HG02943 (cell line): ENCODE results near the gene TCEANC.

Experiments used
- ATAC-seq: cut with Tn5 transposase; IDR thresholded peaks from one replicate; pipeline ENCODE4 v1.9.1; 2021; ENCODE audit warnings: mild to moderate bottlenecking, low read depth, moderate library complexity; ENCODE audit not compliant: unreplicated experiment

TCEANC gene

DNA sequence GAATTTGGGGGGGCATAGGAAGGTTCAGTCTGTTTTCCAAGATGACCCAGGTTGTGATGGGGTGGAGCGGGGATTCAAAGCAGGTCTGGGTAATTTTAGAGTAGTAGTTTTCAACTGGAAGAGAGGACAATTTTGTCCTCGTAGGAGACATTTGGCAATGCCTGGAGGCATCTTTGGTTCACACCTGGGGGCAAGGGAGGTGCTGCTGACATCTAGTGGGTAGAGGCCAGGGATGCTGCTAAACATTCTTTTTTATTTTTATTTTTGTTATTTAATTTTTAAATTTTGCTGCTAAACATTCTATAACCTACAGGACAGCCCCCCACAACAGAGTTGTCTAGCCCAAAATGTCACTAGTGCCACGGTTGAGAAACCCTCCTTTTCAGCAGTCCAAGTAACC, 37.9 kb downstream of the TCEANC start:
- no peak for ATAC-seq

DNA sequence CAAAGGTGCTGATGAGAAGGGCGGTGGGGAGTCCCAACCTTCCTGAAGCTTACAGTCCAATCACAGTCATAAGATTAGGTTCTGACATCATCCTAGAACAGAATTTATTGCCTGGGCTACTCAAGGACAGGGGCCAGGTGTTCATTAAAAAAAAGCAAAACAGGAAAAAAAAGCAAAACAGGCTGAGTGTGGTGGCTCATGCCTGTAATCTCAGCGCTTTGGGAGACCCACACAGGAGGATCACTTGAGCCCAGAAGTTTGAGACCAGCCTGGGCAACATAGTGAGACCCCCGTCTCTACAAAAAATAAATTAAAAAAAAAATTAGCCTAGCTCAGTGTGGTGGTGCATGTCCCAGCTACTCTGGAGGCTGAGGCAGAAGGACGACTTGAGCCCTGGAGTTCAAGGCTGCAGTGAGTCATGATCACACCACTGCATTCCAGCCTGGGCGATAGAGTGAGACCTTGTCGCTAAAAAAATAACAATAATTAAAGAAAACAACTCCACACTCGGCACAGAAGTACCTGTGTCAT, 39.0 kb downstream of the TCEANC start:
- ATAC-seq: no peak

DNA sequence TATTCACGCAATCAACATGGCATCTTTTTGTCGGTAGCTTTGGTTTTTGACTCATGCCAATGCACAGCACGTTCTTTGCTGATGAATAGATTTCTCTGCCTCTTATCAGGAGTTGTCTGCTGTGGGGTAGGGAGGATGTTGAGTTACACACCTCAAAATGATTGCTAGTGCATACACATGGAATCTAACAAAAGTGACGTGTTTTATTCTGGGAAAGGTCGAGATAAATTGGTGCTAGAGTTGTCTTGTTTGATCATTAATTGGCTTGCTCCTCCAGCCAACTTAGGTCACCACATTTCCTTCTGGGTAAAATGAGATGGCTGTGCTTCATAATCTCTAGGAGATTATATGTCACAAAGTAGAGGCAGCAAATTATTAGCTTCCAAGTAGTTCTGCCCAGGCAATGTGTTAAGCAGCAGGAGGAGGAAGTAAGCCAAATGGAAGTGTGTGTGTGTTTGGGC, 39.9 kb downstream of the TCEANC start:
- ATAC-seq: no peak

DNA sequence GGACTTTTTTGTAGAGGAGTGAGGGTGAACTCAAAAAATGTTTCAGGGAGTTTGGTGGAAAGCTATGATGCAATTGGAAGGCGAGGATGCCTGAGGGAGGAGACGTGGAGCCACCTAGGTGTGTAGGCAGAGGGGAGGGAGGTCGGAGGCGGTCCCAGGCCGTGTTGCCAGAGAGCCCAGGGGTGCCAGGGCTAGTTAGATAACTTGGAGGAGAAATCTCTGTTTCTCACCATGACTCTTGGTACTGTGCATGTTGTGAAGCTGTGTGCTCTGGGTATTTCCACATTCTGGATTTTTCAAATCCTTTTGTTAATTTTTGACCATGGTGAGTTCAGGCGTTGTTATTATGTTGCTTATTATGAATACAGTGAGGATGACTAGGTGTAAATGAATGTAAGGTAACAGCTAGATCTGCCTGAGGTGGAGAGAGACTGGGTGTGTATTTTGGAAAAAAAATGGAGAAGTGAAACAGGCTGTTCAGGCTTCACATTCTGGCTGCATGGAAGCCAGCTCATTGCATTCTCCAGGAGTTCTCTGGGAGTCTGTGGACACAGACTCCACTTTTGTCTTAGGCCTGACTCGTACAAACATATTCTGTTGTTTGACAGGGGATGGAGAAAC, 40.5 kb downstream of the TCEANC start:
- ATAC-seq: no peak

DNA sequence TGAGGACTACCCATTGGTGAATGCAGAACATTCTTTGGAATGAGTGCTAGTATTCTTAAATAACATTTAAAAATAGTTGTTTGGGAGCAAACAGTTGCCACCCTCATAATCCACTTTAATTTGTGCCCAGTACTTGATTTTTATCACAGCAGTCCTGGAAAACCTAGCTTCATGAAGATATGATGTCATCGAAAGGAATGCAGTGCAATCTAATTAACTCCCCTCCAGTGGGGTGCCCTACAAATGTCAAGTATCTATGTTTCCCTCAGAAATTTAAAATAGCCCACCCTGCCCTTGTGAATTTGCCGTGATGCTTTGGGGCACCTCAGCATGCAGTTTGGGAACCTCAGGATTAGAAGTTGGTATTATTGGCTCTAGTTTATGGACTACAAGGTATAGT, 41.4 kb downstream of the TCEANC start:
- ATAC-seq: no peak

DNA sequence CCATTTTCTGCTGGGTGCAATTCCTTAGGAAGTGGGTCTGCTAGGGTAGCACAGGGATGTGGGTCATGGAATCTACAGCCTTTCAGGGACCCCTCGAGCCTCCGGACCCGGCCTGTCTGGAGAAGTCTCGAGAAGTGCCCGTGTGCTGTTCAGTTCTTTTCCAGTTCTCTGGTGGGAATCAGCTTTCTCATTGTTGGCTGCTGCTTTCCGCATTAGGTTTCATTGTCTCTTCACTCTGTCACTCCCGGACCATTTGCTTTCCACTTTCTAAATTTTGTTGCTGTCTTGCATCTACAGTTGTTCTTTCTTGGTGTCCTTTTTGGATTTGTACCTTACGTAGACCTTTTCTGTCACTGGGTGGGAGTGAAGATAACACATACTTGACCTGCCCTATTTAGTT, 42.0 kb downstream of the TCEANC start:
- no peak for ATAC-seq

DNA sequence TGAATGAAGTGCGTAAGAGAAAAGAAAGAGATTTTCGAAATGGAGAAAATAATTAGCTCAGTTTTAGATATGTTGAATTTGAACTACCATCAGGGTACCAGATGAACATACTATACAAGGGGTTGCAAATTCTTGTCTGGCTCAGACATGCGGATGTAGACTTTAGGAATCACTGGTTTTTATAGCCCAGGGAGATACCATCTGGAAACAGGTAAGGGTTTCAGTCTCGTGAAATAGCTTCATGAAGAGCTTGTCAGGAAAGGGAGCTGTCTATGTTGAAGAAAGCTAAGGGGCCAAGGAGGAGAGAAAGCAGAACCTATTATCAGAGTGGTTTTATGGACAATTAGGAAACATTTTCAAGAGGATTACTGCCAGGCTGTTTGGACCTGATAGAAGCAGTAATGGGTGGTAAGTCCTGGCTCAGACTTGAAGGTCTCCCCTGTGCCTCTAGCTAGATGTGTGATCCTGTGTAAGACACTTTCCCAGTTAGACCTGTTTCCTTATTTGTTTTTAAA, 42.7 kb downstream of the TCEANC start:
- no peak for ATAC-seq

DNA sequence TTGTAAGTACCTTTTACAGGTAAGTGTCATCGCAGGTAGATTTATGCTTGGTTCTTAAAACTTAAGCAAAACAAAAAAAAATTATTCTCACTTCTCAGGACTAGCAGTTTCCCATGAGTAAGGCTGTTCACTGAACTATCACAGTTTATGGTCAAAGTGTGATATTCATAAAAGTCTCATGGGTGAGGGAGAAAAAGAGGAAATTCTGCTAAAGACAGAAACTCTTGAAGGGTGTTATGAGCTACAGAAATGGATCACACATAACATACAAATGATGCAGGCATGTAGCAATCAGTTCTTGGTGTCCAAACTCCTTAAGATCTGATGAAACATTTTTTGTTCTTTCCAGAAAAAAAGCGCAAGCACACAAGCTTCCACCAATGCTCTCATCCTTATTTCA, 44.5 kb downstream of the TCEANC start:
- ATAC-seq: no peak

DNA sequence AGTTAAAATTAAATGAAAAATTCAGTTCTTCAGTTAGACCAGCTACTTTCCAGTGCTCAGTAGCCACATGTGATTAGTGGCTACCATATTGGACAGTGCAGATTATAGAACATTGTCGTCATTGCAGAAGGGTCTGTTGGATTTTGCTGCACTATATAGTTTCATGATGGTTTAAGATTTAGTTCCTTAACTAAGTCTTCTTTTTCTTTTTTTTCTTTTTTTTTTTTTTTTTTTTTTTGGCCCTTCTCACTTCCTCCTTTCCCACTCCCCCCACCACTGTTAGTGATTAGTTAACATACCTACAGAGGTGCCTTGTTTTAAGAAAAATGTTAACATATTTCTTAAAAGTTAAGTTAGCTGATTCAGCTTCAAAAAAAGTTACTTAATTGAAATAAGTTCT, 45.0 kb downstream of the TCEANC start:
- no peak for ATAC-seq

DNA sequence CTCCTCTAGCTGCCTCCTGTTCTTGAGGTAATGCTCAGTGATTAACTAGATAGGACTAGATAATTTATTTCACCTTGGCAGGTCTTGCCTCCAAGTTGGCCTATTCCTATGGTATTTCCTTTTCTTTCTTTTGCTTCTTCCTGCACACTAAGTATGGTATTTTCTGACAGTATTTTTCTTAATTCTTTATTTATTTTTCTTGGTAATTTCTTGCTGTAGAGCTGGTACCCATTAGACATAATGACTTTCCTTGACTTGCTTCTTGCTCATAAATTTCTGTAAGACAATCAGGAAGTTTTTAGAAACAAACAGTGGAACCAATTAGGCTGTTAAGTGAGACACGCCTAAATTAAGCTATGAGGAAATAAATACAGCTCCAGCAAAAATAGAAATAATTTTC, 45.5 kb downstream of the TCEANC start:
- ATAC-seq: no peak

DNA sequence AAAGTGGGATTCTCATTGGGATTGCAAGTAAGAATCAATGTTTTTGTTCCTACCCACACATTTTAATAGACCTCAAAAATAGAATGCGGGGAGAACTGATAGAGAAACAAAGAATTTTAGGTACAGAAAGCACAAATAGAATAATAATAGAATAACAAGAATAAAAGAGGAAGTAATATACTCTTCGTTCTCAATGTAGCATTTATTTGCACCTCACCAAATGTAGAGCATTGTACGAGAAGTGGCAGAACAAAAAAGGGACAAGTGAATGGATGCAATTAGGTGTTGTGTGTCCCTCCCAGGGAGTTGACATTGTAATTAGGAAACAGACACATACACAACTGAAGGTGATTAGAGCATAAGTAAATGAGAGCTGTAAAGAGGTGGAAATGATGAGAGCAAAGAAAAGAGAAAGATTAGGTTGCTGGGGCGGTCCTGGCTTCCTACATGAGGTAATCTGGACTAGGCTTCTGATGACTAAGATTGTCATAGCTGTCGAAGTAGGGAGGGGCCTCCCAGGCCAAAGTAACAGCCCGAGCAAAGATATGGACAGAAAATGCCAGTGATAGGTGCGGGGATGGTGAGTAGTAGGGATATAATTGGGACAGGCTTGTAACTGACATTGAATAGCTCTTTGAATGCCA, 46.4 kb downstream of the TCEANC start:
- no peak for ATAC-seq

DNA sequence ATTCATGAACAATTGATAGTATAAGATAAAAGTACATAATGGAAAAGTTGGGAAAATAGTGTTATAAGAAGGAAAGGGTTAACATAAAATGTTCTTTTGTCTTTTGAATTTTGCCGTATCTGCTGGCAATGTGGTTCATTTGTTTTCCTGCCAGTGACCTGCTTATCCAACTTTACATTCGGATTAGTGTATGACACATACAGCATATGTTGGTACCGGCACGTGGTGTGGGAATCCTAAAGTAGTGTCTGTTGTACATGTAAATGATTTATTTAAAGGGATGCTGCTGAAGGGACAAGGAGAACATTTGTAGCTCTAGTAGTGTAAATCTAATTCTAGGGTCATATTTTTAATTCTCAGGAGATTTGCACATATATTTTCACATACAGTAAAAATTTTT, 47.4 kb downstream of the TCEANC start:
- no peak for ATAC-seq

DNA sequence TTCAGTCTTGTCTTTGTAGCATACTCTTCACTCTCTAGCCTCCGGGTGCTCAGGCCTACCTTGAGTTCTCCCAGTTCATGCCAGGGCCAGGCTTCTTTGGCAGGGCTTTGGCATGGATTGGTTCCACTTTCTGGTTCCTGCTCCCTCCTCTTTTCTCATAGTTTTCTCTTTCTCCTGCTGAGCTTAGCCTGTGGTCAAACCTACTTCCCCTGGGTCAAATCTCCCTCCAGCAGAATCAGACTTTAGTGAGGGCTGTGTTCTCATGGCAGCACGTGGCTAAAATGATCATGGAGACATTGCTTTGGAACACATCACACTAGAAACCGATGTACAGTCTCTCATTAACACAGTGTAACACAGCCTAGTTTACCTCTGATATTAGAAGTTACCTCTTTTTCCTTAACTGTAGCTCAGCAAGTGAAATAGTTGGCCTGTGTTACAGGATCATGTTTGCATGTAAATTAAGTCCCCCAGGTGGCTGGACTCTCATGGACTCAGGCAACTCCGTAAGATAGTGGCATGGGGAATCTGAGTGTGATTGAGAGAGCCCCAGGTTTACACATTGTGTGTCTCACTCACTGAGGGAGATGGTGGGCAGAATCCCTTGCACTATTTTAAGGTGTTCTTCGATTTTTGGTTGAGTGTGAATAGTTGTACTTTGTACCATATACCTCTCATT, 49.3 kb downstream of the TCEANC start:
- no peak for ATAC-seq

DNA sequence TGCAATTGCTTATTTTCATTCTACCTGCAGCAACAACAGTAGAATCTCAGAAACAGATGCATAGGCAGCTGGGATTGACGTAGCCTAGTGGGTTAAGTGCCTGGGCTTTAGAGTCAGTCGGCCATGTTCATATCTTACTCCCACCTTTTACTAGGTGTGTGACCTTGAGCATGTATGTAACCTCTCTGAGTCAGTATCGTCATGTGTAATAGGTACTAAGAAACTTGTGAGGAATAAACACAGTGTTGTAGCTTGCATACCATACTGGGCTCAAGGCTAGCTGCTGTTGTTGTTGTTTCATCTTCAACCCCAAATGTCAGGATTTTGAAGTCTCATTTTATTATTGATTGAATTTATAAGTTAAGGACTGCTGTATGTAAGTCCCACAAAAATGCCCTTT, 50.2 kb downstream of the TCEANC start:
- no peak for ATAC-seq

DNA sequence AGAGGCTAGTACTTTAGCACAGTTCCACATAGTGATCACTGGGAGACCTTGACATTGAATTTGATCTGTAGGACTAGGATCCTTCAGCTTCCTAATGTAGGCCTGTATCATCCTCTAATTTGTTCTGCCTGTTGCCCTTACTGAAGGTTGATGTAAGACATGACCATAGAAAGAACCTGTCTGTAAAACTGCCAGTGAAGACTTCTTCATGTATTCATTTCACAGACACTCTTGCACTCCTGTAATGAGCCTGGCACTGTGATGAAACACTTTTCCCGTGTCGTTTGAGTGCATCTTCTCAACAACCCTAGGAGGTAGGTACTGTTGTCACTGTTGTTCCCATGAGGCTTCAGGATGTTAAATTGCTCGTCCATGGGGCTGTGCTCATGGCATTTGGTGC, 50.6 kb downstream of the TCEANC start:
- ATAC-seq: no peak

DNA sequence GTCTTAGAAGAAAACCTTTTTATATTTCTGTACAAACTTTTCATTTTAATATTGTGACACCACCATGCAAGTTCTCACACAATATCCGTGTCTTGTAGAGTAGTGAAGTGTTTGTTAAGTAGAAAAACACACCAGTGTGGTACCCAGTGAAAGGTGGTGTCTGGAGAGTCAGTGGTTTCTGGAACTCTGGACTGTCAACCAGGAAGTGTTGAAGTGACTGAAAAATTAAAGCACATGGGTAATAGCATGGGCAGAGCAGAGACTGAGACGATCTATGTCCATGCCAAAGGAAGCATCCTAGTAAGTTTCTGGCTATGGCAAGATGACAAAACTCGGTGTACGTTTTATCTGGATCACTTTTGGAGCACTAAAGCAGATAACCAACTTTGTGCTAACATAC, 58.2 kb downstream of the TCEANC start:
- ATAC-seq: no peak
